ENCODE results near the gene TWSG1. TPM values are rescaled to one million over a fixed set of nuclear protein-coding genes. Genes with fewer than 3 reads are reported as not detected.

Gene TWSG1
- total RNA-seq, 1 donor = 101 TPM

GRCh38 chr18:9437021-9437437 lies 102.5 kb downstream of the TWSG1 start:
- no peak for TF ChIP-seq CTCF (IDR thresholded peaks at IDR 0.05; ENCODE audit: extremely low read depth, low read depth, low read length)
- no peak for DNase-seq (ENCODE audit: insufficient read length, low spot score, missing footprints)
- H3K4me2 ChIP-seq (ENCODE audit: insufficient read depth, low read length) = no peak overlapping the region
- no peaks in the 10 kb centered on the region for H3K9me3 ChIP-seq (ENCODE audit: low read depth, low read length)
- no peaks in the 10 kb centered on the region for H4K20me1 ChIP-seq (ENCODE audit: insufficient read depth, low read length)
- H3K79me2 ChIP-seq (ENCODE audit: insufficient read depth, low read length) = no peaks in the 10 kb centered on the region
- no peaks in the 10 kb centered on the region for H3K4me1 ChIP-seq (ENCODE audit: insufficient read depth, low read length)
- H3K27me3 ChIP-seq (ENCODE audit: insufficient read depth, low read length) = no peaks in the 10 kb centered on the region
- H2AFZ ChIP-seq (ENCODE audit: low read length) = peak overlapping the region; percentile 42
- H3K27ac ChIP-seq (ENCODE audit: low read depth, low read length) = no peak overlapping the region
- H3K4me3 ChIP-seq (ENCODE audit: insufficient read depth, low read length) = no peak overlapping the region
- H3K36me3 ChIP-seq (ENCODE audit: insufficient read depth, low read length) = no peaks in the 10 kb centered on the region

GRCh38 chr18:9437672-9438071 lies 103.1 kb downstream of the TWSG1 start:
- H2AFZ ChIP-seq (ENCODE audit: low read length) = no peak overlapping the region
- no peak for TF ChIP-seq CTCF (IDR thresholded peaks at IDR 0.05; ENCODE audit: extremely low read depth, low read depth, low read length)

DNA sequence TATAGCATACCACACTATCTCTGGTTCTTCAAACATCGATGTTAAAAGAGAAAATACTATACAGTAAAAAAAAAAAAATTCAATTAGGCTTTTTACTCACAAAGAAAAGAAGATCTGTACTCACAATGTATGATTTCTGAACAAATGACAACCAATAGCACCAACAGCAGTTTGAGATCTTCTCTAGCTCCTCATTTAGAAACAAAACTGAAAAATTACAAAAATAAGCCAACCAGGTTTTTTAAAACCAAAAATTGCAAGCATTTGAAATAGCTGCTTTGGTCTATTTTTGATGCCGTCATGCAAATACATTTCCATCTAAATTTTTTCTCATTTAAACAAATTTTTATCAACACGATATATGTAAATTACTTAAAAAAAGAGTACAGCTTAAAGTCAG lies 106.5 kb downstream of the TWSG1 start:
- no peak for DNase-seq (ENCODE audit: insufficient read length, low spot score, missing footprints)
- Histone ChIP-seq H3K36me3 (ENCODE audit: insufficient read depth, low read length) (no peaks in the 10 kb centered on the region), H3K79me2 (ENCODE audit: insufficient read depth, low read length) (no peaks in the 10 kb centered on the region), H4K20me1 (ENCODE audit: insufficient read depth, low read length) (no peaks in the 10 kb centered on the region), H3K27me3 (ENCODE audit: insufficient read depth, low read length) (no peaks in the 10 kb centered on the region), H3K4me3 (ENCODE audit: insufficient read depth, low read length) (no peak overlapping the region), H3K4me1 (ENCODE audit: insufficient read depth, low read length) (no peaks in the 10 kb centered on the region), H3K27ac (ENCODE audit: low read depth, low read length) (no peak overlapping the region), H3K9me3 (ENCODE audit: low read depth, low read length) (no peaks in the 10 kb centered on the region), H2AFZ (ENCODE audit: low read length) (no peak overlapping the region), H3K4me2 (ENCODE audit: insufficient read depth, low read length) (no peak overlapping the region)
- no peak for TF ChIP-seq CTCF (IDR thresholded peaks at IDR 0.05; ENCODE audit: extremely low read depth, low read depth, low read length)

More at GRCh38 chr18:9437672-9438071, 103.1 kb downstream of the TWSG1 start:
- Histone ChIP-seq H4K20me1 (ENCODE audit: insufficient read depth, low read length) (no peaks in the 10 kb centered on the region), H3K4me2 (ENCODE audit: insufficient read depth, low read length) (no peak overlapping the region), H3K36me3 (ENCODE audit: insufficient read depth, low read length) (no peaks in the 10 kb centered on the region), H3K27me3 (ENCODE audit: insufficient read depth, low read length) (no peaks in the 10 kb centered on the region), H3K9me3 (ENCODE audit: low read depth, low read length) (no peaks in the 10 kb centered on the region), H3K4me1 (ENCODE audit: insufficient read depth, low read length) (no peaks in the 10 kb centered on the region), H3K27ac (ENCODE audit: low read depth, low read length) (no peak overlapping the region), H3K4me3 (ENCODE audit: insufficient read depth, low read length) (no peak overlapping the region), H3K79me2 (ENCODE audit: insufficient read depth, low read length) (no peaks in the 10 kb centered on the region)
- no peak for DNase-seq (ENCODE audit: insufficient read length, low spot score, missing footprints)

GRCh38 chr18:9444549-9444948 lies 110.0 kb downstream of the TWSG1 start:
- Histone ChIP-seq H3K4me3 (ENCODE audit: insufficient read depth, low read length) (no peak overlapping the region), H4K20me1 (ENCODE audit: insufficient read depth, low read length) (no peaks in the 10 kb centered on the region), H3K27ac (ENCODE audit: low read depth, low read length) (no peak overlapping the region), H3K4me1 (ENCODE audit: insufficient read depth, low read length) (no peaks in the 10 kb centered on the region), H2AFZ (ENCODE audit: low read length) (no peak overlapping the region), H3K9me3 (ENCODE audit: low read depth, low read length) (peaks cover 8% of the 10 kb centered on the region), H3K27me3 (ENCODE audit: insufficient read depth, low read length) (no peaks in the 10 kb centered on the region), H3K36me3 (ENCODE audit: insufficient read depth, low read length) (no peaks in the 10 kb centered on the region), H3K79me2 (ENCODE audit: insufficient read depth, low read length) (no peaks in the 10 kb centered on the region), H3K4me2 (ENCODE audit: insufficient read depth, low read length) (no peak overlapping the region)
- TF ChIP-seq CTCF (IDR thresholded peaks at IDR 0.05; ENCODE audit: extremely low read depth, low read depth, low read length) = no peak
- DNase-seq (ENCODE audit: insufficient read length, low spot score, missing footprints) = no peak
